Right hindlimb (tissue), 1 donor: Measurements from ENCODE around the gene STX8.
"Not testable (repeated sequence)": the region's sequence is repeated elsewhere in the genome, so short reads cannot be mapped to it uniquely, and the experiment has no call there.

Source experiments
- DNase-seq: peaks from one replicate; pipeline ENCODE4 v3.0.0-alpha.2; 2018

STX8 gene

DNA sequence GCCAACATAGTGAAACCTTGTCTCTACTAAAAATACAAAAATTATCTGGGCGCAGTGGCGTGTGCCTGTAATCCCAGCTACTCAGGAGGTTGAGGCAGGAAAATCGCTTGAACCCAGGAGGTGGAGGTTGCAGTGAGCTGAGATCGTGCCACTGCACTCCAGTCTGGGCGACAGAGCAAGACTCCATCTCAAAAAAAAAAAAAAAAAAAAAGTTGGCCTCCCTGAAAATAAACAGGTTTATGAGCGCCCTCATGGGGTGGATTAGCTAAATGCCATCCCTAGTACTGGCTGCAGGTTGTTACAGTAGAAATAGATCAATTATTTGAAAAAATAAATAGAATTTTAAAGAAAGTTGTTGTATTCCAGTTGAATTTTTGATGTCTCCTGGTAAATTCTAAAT, 20.9 kb downstream of the STX8 start:
- not testable (repeated sequence) for DNase-seq

DNA sequence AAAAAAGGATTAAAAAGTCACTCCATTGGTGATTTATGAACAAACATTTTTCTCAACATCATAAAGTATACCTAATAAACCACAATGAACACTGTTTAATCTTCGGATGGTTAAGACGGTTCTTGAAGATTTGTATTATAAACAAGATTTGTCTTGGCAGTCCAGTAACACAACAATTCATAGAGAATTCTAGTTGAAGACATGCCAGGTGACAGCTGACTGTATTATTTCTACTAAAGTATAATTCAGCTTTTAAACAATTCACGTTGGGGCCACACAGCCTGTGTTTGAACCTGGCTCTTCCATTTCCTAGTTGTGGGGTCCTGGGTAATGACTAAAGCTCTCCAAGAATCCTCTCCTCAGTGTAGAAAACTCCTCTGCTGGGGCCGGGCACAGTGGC, 22.0 kb downstream of the STX8 start:
- no peak for DNase-seq

DNA sequence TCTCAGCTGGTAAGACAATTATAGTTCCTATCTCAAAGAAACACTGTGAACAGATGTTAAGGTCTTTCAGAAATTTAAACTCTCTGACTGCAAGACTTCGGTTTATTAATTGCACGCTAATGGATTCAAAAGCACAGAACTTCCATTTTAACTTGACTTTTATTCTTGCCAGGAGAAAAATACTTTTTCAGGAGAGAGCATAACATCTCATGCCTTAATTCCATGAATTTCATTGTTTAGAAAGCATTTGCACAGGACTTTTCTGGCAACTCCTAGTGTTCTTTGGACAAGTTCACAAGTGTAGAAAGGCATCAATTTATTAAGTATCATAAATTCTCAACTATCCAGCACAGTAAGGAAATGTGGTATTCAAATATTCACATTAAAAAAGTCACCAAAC, 22.4 kb downstream of the STX8 start:
- DNase-seq = no peak

DNA sequence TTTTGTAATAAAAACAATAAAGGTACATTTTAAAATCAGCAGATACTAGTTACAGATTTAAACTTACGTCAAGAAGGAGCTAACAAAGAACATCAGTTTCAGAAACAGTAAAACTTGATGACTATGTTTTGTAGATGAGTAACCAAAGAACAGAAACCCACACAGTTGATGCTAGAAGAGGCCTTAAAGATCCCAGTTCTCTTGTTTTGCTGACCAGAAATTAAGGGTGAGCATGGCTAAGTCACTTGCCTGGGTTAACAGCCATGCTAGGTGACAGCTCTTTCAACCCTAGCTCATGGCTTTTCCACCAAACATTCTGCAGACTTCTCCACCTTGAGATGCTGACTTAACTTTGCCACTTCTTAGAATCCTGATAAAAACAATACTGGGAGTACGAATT, 26.4 kb downstream of the STX8 start:
- DNase-seq = no peak

DNA sequence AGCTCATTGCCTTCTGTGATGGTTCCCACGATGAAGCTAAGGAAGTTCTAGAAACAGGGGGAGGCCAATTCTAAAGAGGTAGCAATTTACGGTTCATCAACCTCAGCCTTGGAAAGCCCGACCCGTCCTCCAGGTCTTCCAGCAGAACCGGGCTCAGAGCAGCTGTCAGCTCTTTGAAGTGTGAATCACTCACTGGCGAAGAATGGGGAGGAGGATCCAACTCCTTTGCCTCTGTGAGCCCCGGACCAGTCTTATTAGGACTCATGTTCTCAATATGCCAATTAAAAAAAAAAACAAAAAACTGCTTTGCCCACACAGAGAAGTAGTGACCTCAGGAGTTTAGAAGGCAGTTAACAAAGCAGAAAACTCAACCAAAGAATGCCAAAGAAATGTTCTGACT, 31.4 kb downstream of the STX8 start:
- no peak for DNase-seq

DNA sequence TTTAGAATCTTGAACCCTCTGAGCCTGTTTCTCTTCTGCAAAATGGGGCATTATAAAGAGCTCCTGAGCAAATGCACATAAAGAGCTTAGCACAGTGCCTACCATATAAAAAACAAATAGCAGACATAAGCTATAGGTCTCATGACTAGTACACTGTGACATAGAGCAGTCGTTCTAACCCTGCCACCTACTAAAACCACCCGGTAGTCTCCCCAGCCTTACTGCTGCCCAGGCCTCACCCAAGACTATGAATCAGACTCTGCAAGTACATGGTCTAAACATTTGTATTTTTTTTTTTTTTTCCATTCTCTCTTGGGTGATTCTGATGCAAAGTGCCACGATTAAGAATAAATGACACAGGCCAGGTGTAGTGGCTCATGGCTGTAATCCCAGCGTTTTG, 33.9 kb downstream of the STX8 start:
- DNase-seq = no peak

DNA sequence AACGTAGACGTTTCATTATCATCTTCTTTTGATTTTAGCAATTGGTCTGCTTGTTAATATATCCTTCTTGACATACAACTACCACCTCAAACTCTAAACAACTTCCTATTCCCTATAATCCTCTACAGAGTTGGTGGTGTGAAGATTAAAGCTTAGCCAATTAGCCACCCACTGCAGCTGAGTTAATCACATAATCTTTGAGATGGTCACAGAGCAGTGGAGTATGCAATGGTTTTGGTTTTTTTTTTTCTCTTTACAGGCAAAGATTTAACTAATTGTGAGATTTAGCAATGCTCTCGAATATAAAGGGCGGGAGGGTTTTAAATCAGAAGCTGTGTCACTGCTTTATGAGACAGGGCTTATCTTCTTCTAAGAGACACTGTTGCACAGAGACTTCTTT, 37.0 kb downstream of the STX8 start:
- DNase-seq = no peak

DNA sequence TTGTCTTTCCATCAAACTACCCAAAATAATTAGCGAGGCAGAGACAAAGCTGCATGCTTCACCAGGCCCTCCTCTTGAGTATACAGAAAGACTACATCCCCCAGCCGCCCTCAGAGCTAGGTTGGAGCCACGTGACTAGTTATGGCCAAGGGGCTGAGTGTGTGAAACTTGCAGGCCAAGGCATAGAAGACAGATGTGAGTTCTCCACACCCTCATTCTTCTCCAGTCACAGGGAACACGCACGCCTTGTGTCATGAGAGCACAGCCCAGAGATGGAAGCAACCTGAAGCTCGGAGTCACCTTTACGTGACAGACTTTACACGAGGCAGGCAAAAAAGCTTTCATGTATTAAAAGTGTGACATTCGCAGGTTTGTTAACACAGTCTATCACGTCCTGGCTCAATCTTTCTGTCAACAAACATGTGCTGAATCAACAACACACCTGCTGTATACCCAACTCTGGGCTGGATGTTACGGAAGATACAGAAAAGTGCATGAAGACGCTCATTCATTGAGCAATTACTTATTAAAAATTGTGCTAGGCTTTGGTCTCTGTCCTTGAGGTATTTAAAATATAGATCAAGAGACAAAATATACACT, 38.3 kb downstream of the STX8 start:
- no peak for DNase-seq

DNA sequence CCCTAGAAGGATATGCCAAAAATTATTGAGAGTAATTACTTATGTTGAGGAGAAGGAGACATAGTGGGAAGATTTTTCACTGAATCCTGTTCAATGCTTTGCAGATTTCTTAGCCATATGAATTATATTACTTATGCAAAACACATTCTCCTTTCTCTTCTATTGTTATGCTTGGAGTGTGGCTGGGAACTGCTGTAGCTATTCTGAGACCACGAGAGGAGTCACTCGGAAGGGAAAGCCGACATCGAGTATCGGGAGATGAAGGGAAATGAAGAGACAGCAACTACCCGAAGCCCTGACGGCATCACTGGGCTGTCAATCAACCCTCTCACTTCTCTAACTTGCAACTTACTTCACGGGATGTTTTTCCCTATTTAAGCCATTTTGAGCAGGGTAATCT, 39.6 kb downstream of the STX8 start:
- DNase-seq = no peak

DNA sequence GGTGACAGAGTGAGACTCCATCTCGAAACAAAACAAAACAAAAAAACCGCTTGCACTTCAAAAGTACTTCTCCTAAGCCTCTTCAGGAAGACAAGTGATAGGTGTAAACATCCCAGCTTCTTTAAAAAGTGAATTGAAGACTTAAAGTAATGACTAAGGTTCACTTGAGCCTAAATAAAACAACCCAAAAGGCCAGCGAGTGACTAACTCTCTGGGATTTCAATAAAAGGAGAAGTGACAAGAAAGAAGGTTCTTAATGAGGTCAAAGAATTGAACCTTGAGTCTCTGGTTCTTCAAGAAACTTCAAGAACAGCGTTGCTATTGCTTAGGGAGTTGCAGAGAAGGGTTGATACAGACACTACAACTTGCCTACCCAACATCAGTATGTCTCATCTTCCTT, 42.2 kb downstream of the STX8 start:
- DNase-seq = no peak

DNA sequence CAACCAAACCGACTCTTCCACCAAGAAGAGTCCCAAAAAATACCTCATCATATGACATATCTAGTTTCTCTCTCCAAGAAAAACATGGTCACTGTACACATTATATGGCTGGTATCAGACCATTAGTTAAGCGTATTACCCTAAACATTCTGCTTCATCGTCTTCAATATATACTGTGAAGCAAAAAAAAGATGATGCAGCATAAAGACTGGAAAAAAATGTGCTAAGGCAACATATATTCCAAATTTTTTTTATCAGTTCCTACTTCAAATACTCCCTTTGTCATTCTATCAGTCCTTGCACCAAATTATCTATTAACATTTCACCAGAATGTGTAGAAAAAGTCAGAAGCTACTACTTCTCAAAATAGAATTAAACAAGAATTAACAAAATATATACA, 42.9 kb downstream of the STX8 start:
- no peak for DNase-seq

DNA sequence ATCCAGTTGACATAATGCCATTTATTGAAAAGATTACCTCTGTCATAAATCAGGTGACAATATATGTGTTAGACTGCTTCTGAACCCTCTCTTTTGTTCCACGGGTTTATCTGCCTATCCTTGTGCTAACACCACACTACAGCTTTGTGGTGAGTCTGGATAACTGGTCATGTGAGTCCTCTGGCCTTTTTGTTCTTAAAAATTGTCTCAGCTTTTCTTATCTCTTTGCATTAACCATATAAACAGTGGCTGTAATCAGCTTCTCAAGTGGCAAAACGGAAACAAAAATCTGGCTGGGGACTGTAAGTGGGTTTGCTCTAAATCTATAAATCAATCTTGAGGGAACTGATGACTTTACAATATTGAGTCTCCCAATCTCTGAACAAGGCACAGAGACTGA, 44.6 kb downstream of the STX8 start:
- DNase-seq = no peak

DNA sequence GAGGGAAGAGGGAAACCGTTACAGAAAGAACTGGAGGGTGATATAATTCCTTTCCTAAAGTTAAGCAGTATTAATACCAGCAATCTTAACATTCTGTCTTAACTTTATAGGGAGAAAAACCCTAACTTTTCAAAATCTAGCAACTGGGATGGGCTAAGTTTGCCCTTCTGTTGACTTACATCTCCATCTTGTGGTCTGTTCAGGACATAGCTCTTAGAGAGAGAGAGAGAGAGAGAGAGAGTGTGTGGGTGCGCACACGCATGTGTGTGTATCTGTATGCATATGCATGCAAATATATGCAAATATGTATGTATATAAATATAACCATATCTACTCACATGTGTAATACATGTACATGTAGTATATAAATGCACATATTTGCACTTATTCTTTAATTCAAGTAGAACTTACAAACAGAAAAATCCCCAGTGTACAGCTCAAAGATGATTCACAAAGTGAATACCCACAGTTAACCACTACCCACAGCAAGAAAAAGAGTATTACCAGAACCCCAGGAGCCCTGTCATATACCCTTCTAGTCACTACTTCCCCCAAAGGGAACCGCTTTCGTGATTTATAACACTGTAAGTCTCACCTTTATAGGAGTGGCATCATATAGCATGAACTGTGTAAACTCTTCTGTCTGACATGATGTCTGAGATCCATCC, 46.5 kb downstream of the STX8 start:
- DNase-seq = no peak

DNA sequence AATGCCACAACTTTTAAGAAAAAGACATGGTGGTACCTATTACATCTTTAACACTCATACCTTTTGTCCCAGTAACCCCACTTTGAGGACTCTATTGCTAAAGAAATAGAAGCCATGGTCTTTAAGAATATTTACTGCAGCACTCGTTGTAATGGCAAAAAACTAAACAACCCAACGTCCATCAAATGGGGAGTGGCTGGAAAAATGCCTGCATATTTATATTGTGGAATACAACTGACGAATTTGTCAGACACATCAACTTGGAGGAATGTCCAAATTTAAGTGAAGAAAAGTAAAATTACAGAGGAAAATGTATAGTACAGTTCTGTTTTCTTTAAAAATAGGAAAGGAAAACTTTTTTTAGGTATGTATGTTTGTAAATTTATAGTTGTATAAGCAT, 47.8 kb downstream of the STX8 start:
- DNase-seq = no peak

DNA sequence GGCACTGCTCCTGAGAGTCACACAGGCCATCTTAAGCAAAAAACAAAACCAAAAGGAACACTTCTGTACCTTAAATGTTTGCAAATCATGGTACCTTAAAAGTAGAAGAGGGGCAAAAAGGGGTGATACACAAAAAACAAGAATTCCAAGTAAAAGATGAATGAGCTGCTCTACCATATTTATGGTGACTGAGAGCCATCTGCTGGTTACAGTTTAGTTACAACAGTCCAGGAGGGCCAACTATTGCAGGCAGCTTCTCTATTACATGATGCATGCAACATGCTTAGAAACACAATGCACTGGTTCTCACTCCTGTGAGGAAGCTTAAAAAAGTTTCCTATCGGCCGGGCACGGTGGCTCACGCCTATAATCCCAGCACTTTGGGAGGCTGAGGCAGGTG, 53.5 kb downstream of the STX8 start:
- peak; percentile 51 for DNase-seq

DNA sequence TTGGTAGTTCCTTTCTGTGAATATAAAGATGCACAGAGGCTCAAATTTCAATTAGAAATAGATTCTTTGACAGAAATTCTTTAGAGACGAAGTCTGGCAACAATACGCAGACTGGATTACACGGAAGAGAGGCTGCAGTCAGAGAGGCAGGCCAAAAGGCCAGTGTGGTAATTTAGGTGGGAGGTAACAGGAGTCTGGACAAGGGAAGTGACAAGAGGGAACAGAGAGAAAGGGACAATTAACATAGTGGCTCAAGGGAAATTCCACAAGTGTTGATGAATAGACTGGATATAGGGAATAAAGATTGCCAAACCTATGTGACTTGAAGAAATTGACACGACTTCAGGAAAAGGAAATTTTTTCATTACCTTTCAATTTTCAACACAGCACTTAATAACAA, 54.6 kb downstream of the STX8 start:
- no peak for DNase-seq

DNA sequence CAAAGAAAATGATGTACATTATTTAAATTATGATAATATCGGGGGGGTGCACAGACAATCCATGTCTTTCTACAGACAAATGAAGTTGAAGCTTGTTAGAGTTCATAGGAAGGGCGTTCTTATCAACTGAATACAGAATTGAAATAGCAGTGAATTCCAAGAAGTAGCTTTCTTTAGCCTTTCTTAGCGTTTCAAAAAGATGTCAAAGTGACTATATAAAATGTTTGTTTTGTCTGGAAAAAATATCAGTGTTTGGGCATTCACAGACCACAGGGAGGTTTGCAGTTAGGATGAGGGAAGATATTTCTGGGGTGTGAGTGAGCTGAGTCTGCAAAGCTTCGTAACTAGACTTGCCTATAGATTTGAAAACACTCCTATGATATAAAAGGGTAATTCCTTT, 55.0 kb downstream of the STX8 start:
- no peak for DNase-seq

DNA sequence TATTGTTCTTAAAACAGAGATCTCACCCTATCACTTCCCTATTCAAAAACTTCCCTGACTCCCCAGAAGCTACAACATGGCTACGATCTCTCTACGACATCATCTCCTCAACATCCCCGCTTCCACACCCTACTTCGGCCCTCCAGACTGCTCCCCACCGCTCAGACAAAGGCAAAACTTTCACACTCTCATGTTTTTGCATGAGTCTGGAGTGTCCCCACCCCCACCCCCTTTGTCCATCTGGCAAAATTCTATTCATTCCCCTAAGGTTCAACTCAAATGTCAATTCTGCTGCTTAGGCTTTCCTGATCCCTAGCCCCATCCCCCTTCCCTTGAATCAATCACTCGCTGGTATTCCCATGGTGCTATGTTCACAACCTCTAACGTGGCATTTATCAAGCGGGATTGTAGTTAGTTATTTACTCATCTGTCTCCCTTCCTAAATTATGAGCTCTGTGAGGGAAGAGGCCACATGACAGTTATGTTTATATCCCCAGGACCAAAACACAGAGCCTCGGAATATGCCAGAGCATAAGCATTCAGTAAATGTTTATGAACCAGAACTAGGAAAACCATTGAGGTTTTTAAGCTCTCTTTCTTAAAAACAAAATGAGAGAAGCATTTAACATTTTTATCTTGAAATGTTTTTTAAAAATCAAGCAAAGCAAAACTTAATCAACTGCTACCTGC, 55.9 kb downstream of the STX8 start:
- DNase-seq = no peak

DNA sequence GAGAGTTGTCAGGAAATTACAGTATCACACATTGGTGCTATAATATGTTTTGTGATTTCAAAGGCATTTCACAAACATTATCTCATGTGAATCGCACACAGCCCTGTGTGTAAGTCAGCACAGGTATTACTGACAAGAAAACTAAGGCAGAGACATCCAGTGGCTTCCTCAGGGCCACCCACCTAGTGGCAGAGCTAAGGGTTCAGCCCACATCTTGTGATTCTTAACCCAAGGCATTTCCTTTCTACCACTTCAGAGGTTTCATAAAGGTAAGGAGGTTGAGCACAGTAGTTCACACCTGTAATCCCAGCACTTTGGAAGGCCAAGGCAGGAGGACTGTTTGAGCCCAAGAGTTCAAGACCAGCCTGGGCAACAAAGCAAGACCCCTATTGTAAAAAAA, 58.2 kb downstream of the STX8 start:
- DNase-seq = no peak

DNA sequence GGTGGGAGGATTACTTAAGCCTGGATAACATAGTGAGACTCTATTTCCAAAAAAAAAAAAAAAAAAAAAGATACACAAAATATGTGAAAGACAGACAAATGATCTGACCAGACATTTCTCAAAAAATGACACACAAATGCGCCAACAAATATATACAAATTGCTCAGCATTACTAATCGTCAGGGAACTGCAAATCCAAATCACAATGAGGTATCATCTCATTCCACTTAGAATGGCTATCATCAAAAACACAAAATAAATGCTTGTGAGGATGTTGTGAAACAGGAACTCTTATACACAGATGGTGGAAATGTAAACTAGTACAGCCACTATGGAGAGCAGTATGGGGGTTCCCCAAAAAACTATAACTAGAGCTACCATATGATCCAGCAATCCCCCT, 62.4 kb downstream of the STX8 start:
- no peak for DNase-seq

DNA sequence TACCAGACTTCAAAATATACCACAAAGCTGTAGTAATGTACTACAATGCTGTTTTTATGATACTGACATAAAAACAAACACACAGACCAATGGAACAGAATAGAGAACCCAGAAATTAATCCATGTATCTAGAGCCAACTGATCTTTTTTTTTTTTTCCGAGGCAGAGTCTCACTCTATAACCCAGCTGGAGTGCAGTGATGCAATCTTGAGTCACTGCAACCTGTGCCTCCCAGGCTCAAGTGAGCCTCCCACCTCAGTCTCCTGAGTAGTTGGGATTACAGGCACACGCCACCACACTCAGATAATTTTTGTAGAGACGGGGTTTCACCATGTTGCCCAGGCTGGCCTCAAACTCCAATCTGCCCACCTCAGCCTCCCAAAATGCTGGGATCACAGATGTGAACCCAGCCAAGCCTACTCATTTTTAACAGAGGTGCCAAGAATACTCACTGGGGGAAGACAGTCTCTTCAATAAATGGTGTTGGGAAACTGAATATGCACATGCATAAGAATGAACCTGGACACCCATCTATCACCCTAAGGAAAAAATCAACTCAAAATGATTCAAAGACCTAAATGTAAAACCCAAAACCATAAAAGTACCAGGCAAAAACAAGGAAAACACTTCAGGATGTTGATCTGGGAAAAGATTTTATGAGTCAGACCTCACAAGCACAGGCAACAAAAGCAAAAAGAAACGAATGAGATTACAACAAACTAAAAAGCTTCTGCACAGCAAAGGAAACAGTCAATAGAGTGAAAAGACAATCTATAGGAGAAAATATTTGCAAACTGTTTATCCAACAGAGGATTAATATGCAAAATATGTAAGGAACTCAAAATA, 63.1 kb downstream of the STX8 start:
- no peak for DNase-seq

DNA sequence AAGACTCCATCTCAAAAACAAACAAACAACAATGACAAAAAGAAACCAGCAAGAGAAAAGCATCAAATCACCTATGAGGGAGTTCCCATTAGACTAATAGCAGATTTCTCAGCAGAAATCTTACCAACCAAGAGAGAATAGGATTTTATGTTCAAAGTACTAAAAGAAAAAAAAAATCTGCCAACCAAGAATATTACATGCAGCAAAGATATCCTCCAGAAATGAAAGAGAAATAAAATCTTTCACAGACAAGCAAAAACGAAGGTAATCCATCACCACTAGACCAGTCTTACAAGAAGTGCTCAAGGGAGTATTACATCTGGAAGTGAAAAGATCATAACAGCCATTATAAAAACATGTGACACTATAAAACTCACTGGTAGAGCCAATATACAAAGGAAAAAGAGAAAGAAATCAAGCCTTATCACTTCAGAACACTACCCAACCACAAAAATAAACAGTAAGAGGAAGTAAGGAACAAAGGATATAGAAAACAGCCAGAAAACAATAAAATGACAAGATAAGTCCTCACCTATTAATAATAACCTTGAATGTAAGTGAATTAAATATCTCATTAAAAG, 66.3 kb downstream of the STX8 start:
- no peak for DNase-seq

DNA sequence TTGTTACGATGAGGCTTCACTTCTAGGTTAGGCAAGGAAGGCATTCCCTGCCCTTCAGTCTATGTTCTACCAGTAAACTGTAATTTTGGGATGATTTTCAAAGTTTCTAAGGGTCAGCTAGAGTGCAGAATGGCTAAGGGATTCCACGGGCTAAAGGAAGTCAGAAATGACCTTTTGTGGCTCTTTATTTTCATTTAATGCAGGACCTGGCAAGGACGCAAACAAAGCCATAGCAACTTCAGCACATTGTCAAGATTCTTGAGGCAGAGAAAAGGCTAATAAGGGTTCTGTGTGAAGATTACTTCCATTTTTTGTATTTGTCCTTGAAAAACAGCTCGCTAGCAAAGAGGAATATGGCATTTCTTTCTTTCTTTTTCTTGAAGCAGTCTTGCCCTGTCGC, 76.6 kb downstream of the STX8 start:
- DNase-seq = no peak
